ENCODE measurements around the gene TTPAL. TPM values are rescaled to one million over a fixed set of nuclear protein-coding genes. Genes with fewer than 3 reads are reported as not detected.

TTPAL gene
- total and polyA plus RNA-seq, 10 of the 15 experiments (the other 5 are each of a cell fraction or from before 2014, with no cell fraction given), result 4.0 to 24.0 (median 9.3) TPM

DNA sequence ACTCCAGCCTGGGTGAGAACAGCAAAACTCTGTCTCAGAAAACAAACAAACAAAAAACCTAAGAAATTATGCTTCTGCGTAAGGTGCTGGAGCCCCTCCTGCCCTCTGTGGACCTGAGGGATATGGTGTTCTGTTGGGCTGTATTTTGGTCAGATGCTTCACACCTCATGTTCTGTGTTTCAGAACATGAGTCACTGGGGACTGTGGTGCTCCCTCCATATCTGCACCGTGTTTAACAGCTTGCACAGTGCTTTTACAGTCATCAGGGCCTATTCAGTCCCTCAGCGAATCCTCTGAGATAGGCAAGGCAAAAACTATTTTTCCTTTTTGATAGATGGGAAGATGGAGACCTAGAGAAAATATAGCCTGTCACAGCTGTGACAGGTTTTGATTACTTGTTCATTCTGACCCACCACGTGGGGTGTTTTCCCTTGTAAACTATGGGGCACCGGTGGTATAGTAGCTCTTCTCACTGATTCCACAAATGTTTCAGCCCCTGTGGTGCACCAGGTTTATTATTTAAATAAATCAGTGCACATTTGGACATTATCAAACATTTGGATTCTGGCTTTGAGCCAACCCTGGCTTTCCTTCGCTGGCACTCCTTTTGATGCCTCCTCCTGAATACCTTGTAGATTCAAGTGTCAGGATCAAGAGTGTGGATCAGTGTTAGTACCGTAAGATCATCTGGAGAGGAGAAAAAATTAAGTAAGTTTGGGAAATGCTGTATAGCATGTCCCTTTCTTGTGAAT lies 9.6 kb downstream of the TTPAL start:
- H3K27me3 ChIP-seq (replicated peaks in 1 of 2; ENCODE audit: control insufficient read depth in 2 of 2, insufficient read depth in 2 of 2, low read length in 1 of 2), result no peaks in the 10 kb centered on the region
- no peaks in the 10 kb centered on the region for H3K79me2 ChIP-seq (ENCODE audit: control insufficient read depth, insufficient read depth, low read length)
- H3K9ac ChIP-seq (ENCODE audit: control insufficient read depth, insufficient read depth, low read length), result no peak overlapping the region
- in situ Hi-C loops (cut with MboI) (no loop called here), intact Hi-C loops (cut with micrococcal nuclease; ENCODE audit: unreplicated experiment) (no loop called here)
- no peak for DNase-seq (ENCODE audit: low read depth, low spot score)
- 82% methylated on average over 7 of the region's 7 CpGs for WGBS (ENCODE audit: insufficient coverage, insufficient replicate concordance, low lambda C conversion rate, missing lambda C conversion rate)
- H3K9me3 ChIP-seq (replicated peaks; ENCODE audit: control insufficient read depth, insufficient read depth, low read length), result no peaks in the 10 kb centered on the region
- no peak overlapping the region for H3K4me2 ChIP-seq (ENCODE audit: control insufficient read depth, insufficient read depth)
- no TSS peak for BruUV-seq (replicated peaks)
- no peak overlapping the region for H3K4me3 ChIP-seq
- no peak for FAIRE-seq
- SMC1A ChIA-PET (ENCODE audit: uncharacterized antibody, unreplicated experiment), result interaction anchor here (0.9 kb wide), 1 partner anchor 9 kb away, joined by 3 read pairs; no protein-coding TSS in a partner anchor
- H3K36me3 ChIP-seq (ENCODE audit: control insufficient read depth in 2 of 2, insufficient read depth in 2 of 2, low read length in 1 of 2), result peaks cover 2 to 24% of the 10 kb centered on the region in 2 experiments; a peak in 3 of 4 replicates
- RAD21 ChIA-PET (ENCODE audit: unreplicated experiment), result no interaction called here
- H3K27ac ChIP-seq (ENCODE audit: control insufficient read depth, insufficient read depth), result no peak overlapping the region
- H3K4me1 ChIP-seq (ENCODE audit: control insufficient read depth, insufficient read depth, low read length), result peaks cover 11% of the 10 kb centered on the region; the same call in 1 of the 2 replicates
- CTCF ChIA-PET, result no interaction called here
- no peak overlapping the region for H2AFZ ChIP-seq (ENCODE audit: control insufficient read depth, low read depth, low read length)
- no peaks in the 10 kb centered on the region for H4K20me1 ChIP-seq (ENCODE audit: control insufficient read depth, insufficient read depth)
- POLR2A ChIA-PET, result no interaction called here
- ATAC-seq, result peak; percentile 17; the same call in 1 of the 3 replicates
- TF ChIP-seq, protein P1, sequence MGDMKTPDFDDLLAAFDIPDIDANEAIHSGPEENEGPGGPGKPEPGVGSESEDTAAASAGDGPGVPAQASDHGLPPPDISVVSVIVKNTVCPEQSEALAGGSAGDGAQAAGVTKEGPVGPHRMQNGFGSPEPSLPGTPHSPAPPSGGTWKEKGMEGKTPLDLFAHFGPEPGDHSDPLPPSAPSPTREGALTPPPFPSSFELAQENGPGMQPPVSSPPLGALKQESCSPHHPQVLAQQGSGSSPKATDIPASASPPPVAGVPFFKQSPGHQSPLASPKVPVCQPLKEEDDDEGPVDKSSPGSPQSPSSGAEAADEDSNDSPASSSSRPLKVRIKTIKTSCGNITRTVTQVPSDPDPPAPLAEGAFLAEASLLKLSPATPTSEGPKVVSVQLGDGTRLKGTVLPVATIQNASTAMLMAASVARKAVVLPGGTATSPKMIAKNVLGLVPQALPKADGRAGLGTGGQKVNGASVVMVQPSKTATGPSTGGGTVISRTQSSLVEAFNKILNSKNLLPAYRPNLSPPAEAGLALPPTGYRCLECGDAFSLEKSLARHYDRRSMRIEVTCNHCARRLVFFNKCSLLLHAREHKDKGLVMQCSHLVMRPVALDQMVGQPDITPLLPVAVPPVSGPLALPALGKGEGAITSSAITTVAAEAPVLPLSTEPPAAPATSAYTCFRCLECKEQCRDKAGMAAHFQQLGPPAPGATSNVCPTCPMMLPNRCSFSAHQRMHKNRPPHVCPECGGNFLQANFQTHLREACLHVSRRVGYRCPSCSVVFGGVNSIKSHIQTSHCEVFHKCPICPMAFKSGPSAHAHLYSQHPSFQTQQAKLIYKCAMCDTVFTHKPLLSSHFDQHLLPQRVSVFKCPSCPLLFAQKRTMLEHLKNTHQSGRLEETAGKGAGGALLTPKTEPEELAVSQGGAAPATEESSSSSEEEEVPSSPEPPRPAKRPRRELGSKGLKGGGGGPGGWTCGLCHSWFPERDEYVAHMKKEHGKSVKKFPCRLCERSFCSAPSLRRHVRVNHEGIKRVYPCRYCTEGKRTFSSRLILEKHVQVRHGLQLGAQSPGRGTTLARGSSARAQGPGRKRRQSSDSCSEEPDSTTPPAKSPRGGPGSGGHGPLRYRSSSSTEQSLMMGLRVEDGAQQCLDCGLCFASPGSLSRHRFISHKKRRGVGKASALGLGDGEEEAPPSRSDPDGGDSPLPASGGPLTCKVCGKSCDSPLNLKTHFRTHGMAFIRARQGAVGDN (IDR thresholded peaks at IDR 0.05), result peak; percentile 37; the same call in 1 of the 2 replicates
- TF ChIP-seq, protein P2, sequence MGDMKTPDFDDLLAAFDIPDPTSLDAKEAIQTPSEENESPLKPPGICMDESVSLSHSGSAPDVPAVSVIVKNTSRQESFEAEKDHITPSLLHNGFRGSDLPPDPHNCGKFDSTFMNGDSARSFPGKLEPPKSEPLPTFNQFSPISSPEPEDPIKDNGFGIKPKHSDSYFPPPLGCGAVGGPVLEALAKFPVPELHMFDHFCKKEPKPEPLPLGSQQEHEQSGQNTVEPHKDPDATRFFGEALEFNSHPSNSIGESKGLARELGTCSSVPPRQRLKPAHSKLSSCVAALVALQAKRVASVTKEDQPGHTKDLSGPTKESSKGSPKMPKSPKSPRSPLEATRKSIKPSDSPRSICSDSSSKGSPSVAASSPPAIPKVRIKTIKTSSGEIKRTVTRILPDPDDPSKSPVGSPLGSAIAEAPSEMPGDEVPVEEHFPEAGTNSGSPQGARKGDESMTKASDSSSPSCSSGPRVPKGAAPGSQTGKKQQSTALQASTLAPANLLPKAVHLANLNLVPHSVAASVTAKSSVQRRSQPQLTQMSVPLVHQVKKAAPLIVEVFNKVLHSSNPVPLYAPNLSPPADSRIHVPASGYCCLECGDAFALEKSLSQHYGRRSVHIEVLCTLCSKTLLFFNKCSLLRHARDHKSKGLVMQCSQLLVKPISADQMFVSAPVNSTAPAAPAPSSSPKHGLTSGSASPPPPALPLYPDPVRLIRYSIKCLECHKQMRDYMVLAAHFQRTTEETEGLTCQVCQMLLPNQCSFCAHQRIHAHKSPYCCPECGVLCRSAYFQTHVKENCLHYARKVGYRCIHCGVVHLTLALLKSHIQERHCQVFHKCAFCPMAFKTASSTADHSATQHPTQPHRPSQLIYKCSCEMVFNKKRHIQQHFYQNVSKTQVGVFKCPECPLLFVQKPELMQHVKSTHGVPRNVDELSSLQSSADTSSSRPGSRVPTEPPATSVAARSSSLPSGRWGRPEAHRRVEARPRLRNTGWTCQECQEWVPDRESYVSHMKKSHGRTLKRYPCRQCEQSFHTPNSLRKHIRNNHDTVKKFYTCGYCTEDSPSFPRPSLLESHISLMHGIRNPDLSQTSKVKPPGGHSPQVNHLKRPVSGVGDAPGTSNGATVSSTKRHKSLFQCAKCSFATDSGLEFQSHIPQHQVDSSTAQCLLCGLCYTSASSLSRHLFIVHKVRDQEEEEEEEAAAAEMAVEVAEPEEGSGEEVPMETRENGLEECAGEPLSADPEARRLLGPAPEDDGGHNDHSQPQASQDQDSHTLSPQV (IDR thresholded peaks at IDR 0.05), result no peak

Data from GM12878 (cell line).